Stimulated activated CD4-positive, alpha-beta T cell treated with anti-CD3 and anti-CD28 coated beads, Interleukin-15, amount 100 ng/mL, for 48 hours (primary cell): Measurements from ENCODE around the gene DNAJC16.
"Not testable (repeated sequence)": the region's sequence is repeated elsewhere in the genome, so short reads cannot be mapped to it uniquely, and the experiment has no call there.

Experiments
- DNase-seq, 2 donors: peaks; one replicate each; pipeline ENCODE4 v3.0.0-alpha.2; 2020; ENCODE audit warnings: low read depth in 2 of 2

DNAJC16 gene

DNA sequence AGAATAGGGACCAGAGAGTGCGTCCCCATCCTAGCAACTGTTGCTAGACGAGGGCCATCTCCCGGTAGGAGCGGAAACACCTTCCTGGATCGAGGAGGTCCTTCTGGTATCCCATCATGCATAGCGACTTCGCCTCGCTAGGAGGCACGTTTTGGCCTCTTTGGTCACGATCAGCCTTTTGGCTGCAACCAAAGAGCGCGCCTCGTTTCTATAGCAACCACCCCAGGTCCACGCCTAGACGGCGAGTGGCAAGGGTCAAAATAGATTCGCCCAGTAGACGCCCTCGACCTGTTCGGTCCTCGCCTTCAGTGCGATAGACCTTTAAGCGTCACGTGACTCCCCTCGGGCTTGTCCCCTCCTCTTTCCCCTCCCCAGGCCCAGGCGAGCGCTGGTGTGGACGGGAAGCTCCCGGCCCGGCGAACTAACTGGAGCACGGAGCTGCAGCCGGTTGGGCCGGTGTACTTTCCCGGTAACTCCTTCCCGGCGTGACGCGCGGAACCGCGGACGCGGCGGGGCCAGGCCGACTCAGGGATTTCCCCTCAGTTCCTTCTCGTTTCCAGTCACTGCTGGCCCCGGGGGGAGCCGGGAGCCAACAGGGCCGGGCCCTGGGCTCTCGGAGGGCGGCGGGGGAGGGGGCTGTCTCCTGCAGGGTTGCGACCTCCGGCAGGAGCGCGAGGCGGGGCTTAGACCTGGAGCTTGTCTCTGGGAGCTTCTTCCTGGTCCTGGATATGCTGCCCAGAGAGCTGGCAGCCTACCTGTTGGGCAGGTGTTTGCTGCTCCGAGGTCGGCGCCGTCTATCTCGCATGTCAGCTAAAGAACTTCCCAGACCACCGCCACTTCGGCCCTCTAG, at the start of gene DNAJC16:
Gene DNAJC16, plus strand, starts transcription at position 359 of the 850 bp plus-strand sequence. CDS start 2,258 bp downstream, outside the sequence.
- peak; percentile 96 to 97 for DNase-seq

DNA sequence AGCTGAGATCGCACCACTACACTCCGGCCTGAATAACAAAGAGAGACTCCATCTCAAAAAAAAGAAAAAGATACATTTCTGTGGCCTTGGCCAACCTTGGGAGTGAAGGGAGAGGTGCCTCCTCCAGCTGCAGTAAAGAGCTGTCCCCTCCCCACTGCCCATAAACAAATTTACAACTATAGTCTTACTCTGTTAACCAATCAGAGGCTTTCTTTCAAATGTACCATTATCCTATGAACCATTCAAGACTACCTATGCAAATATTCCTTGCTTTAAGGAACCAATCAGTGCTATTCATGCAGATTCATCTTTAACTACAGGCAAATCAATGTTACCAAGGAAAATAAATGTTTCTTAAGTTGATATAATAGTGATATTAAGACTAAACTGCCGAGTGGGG, 49.7 kb upstream of the DNAJC16 start:
- no peak for DNase-seq

DNA sequence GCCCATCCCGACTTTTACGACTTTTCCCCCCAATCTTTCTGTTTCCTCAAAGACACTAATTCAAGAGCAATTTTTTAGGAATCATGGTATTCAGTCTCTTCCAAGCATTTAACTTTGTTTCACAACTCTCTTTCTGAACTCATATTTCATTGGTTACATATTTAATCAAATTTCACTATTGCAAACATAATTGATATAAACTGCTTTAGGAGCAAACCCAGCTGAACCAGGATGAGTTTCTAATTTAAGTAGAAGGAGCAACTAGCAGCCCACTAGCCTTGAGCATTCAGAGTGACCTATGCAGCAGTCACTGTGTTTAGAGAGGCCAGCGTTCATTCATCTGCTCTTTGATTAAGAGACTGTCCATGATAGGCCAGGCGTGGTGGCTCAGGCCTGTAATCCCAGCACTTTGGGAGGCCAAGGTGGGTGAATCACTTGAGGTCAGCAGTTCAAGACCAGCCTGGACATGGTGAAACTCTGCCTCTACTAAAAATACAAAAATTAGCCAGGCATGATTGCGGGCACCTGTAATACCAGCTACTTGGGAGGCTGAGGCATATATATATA, 48.9 kb upstream of the DNAJC16 start:
- no peak for DNase-seq

DNA sequence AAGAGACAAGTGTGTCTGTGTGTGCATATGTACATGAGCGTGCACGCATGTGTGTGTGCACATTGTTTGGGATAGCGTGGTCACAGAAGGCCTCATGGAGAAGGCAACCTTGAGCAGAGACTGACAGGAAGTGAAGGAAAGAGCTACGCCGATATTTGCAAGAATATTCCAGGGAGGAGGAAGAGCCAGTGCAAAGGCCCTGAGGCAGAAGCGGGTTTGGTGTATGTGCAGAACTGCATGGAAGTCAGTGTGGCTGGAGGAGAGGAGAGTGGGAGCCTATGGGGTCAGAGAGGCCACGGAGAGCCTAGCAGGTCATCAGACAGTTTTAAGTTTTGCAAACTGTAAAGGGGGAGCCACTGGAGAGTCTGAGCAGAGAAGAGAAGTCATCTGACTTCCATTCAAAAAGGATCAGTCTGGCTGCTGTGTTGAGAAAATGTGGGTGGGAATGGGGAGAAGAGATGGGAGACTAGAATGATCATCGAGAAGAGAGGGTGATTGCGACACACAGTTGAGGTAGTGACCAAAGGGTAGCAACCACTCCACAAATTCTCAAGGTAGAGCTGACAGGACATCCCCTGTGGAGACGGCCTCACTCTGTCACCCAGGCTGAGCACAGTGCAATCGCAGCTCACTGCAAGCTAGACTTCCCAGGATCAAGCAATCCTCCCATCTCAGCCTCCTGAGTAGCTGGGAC, 46.8 kb upstream of the DNAJC16 start:
- DNase-seq = no peak

DNA sequence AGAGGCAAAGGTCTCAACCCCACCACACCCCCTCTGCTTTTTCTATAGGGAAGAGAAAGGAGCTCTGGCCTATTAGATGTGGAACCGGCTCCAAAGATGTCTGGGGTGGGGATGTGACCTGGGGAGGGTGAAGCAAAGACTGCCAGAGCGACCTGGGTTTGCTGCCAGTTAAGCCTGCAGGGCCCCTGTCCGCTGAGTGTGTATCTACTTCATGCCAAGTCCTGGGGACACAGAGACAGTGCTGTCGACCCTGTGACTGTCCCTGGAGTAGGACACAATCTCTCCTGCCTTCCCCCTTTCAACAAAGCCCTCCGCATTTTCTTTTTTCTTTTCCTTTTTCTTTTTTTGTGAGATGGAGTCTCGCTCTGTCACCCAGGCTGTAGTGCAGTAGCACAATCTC, 44.2 kb upstream of the DNAJC16 start:
- not testable (repeated sequence) for DNase-seq

DNA sequence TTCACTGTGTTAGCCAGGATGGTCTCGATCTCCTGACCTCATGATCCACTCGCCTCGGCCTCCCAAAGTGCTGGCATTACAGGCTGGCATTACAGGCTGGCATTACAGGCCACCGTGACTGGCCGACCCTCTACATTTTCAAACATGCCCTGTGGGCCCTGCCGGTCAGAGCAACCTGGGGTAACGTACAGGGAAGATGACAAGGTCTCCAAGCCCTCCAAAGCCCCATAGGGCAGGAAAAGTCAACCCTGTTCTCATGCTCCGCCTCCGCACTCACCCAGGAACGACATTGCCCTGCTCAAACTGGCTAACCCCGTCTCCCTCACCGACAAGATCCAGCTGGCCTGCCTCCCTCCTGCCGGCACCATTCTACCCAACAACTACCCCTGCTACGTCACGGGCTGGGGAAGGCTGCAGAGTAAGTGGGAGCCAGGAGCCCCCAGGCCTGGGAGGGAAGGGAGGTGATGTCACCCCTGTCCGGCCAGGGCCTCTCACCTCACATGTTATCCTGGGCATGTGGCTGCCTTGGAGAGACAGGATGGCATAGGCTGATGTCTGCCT, 43.6 kb upstream of the DNAJC16 start:
- not testable (repeated sequence) for DNase-seq

DNA sequence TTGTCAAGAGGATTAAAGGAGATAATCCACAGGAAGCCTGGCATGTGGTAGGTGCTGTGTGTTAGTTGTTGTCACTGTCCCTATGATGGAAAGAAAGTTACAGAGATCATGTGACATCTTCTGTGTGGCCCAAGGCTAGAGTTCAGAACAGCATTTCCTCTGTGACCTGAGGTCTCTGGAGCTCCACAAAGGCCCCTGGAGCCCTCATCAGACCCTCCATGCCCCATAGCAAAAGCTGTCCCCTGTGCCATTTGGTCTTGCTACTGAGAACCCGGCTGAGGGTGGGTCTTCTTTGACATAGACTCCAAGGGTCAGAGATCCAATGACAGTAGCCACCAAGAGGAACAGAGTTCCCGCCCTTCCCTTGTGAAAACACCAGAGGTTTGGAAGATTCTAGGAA, 42.7 kb upstream of the DNAJC16 start:
- DNase-seq = no peak

DNA sequence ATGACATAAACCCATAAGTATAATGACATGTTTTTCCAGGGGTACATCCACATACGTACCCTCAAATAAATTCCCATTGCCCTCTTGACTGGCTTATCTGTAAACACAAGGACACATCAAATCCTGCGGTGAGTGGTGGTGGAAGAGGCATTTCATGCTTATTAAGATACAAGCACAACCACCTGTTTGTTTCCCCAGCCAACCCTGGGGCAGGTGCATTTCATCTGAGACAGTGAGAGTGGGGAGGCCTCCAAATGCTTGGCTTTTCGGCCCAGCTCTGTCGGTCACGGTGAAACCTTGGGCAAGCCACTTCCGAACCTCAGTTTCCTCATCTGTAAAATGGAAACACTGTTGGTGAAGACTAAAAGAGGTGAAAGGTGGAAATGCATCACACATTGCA, 42.2 kb upstream of the DNAJC16 start:
- DNase-seq = not testable (repeated sequence)

DNA sequence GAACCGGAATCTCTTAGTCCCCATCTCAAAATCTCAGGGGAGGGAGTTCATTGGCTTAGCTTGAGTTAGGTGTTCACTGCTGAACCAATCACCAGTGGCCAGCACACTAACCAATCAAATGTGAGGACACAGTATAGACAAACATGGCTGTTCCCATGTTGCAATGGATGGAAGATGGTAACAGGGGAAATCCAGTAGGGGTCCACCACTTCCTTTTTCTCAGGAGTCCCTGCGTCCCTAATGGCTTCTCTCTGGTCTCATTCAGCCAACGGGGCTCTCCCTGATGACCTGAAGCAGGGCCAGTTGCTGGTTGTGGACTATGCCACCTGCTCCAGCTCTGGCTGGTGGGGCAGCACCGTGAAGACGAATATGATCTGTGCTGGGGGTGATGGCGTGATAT, 41.0 kb upstream of the DNAJC16 start:
- no peak for DNase-seq

DNA sequence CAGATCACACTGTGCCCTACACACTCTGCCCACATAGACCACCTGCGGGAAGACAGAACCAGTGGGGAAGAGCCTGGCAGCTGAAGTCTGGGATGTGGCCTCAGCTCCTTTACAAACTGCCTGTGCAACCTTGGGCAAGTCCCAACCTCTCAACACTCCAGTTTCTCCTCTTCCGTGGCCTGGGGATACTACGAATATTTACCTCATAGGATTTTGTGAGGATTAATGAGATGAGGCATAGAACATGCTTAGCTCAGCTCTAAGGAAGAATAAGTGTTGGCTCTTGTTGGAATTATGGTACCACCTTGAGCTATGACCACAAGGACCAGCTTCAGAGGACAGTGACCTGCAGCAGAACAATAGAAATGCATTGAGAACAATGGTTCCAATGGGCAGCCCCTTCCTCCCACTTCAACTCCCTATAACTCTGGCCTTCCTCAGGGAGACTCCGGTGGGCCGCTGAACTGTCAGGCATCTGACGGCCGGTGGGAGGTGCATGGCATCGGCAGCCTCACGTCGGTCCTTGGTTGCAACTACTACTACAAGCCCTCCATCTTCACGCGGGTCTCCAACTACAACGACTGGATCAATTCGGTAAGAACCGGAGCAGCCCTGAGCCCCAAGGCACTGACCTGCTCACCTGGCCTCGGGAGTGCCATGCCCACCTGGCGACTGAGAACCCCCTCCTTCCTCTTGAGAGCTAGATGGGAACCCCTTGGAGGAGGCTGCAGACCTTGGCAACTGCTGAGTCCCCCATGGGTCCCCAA, 39.6 kb upstream of the DNAJC16 start:
- not testable (repeated sequence) for DNase-seq

DNA sequence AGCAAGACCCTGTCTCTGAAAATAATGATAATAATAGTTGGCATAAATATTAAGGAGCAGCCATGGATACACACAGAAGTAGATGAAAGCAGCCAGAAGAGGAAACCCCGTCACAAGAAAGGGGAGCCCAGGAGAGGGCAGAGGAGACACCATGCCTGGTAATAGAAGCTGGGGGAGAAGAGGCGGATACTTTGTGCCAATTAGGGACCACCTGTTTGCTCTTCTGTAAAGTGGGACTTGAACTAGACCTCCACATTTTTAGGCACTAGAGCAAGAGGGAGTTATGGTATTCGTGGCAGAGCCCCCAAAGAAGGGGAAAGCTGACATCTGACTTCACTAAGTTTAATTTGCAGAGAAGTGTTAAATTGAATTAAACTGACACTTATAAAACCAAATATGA, 38.3 kb upstream of the DNAJC16 start:
- DNase-seq = no peak

DNA sequence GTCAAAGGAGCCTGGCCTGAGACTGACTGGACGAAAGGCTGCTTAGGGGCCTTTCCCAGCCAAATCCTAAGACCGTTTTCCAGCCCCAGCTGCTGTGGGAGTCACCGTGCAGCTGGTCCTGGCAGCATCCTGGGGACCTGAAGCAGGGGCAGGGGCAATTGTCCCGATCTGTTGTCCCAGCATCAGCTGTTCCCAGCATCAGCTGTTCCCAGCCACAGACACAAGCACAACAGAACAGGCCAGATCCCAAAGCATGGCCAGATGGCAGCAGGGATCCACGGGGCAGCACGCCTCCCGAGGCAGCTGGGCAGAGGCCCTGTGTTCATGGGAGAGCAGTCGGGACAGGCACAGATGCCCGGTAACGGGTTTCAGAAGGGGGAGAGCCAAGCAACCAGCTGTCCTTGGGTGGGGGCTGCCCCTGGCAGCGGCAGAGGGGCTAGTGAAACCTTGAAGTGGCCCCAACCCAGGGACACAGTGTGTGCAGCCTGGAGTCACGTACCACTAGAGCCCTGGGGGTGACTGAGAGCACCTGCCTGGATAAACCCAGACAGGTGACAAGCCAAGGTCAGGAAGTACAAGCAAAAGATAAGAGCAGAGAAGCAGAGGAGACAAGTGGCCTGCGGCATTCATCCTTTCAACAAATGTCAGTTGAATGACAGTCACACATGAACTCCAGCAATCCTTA, 37.5 kb upstream of the DNAJC16 start:
- no peak for DNase-seq

DNA sequence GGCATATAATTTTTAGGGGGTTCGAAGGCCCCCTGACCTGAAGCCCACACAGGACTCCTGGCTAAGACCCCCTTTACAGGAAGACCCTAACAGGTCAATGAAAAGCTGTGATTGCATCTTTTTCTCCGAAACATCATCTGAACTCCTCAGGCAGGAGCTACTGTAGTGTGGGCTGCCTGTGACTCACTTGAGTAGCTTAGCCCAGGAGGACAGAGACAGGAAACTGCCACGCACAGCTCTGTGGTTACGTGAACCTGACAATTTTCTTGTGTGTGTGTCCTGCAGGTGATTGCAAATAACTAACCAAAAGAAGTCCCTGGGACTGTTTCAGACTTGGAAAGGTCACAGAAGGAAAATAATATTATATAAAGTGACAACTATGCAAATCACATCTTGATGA, 35.6 kb upstream of the DNAJC16 start:
- DNase-seq = not testable (repeated sequence)

DNA sequence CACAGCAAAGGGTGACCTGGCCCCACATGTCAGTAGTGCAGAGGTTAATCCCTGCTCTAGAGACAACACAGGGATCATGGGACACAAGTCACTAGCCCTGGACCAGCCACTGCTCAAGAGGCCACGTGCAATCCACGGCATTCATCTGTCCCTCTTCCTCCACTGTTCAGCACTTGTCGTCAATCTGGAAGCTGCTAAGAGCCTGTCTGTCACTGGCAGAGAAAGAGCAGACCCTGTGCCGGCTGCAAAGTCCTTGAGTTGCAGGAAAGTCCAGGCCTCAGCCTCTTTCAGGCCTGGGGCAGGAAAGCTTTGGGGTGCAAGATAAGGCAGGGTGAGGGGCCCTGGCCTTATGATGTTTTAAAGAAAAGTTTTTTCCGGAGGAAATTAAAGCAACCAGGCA, 34.1 kb upstream of the DNAJC16 start:
- DNase-seq = no peak

DNA sequence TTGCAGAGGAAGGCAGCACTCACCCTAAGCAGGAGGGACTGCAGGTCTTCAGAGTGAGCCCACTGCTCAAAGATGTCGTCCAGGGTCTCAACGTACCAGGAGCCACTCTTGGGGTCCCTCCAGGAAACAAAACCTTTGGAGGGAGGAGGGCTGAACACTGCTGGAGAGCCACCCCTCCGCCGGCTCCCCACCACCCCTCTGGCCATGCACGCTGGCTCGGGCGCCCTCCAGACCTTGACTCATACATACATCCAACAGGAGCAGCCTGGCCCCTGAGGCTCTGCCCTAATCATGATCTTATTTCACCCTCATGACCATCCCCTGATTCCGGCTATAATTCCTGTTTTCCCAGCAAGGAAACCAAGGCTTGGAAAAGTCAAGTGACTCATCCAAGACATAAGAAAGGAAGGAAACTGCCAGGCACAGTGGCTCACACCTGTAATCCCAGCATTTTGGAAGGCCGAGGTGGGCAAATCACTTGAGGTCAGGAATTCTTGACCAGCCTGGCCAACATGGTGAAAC, 32.7 kb upstream of the DNAJC16 start:
- DNase-seq = no peak

DNA sequence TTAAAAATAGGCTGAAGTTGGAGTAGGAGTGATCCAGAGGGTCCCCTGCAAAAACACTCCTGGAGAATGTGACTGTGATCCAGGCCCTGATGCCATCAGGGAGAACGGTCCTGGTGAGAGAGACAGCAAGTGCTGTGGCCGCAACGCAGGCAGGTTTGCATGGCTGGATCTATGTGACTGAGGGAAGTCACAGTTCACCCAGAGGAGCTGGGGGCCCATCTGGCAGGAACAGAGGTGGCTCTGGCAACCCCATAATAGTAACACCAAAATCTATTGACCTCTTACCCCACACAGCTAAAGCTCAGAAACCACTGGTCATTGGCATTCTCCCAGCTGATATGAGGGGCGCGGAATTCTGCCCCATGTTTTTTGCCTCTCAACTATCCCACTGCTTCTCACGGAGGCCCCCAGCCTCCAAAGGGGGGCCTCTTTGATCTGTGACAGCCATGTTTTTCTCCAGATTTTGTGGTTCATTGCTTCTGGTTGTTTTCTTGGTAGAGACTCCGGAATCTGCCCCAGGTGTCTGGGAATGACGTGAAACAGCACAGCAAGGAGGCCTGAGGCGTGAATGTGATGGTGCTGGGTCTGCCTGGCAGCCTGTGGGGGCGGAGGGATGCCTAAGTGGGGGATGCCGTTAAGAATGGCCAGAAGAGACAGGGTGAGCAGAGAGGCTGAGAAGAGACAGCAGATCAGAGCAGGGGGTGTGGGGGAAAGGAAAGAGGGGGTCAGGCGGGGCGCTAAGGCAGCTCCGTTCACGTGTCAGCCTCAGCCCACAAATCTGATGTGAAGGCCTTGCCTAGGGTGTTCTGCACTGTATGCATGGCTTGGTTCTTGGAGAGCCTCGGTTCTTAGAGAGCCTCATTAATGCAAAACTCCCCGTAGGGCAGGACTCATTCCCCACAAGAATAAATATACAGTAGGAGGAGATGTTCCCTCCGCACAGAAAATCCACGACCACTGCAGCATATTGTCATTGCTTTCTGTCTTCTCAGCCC, 26.2 kb upstream of the DNAJC16 start:
- no peak for DNase-seq

DNA sequence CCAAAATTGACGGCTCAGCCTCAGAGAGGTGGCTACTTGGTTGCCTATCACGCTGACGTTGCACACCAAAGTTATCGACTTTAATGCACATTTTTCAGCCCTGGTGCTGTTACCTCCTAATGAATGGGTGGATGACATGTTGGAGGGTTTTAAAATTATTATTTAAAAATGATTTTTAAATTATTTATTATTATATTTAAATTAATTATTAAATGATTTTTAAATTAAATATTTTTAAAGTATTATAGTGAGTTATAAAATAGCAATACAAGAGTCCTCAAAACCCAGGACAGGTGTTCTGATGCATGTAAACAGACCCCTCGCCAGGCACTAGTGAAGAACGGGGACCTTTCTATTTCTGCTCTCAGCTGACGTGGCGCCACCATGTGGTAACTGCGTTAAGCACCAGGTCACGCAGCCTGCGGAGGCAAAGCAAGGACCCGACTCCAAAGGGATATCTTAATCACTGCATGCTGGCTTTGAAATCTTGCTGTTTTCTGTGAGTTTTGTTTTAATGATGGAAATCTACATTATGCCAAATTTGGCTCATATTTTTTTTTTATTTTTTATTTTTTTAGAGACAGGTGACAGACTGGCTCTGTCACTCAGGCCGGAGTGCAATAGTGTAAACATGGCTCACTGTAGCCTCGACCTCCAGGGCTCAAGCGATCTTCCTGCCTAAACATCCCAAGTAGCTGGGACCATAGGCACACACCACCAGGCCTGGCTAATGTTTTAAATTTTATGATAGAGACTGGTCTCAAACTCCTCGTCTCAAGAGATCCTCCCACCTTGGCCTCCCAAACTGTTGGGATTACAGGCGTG, 25.2 kb upstream of the DNAJC16 start:
- peak; percentile 34 to 56 for DNase-seq

DNA sequence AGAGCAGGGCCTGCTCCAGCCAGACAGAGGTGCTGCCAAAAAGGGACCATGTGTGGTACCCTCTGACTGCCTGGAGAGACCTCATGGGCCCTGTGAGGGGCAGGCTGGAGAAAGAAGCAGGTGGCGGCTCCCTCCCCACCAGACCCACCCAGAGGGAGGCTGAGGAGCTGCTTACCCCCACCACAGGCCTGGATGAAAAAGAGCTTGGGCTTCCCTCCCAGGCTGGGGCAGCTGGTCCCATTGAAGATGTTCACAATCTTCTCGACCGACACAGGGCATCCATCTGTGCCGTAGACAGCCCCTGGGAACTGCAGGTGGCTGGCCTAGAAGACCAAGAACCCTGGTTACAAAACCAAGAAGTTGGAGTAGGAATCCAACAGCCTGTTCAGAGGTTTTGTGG, 22.2 kb upstream of the DNAJC16 start:
- DNase-seq = no peak

DNA sequence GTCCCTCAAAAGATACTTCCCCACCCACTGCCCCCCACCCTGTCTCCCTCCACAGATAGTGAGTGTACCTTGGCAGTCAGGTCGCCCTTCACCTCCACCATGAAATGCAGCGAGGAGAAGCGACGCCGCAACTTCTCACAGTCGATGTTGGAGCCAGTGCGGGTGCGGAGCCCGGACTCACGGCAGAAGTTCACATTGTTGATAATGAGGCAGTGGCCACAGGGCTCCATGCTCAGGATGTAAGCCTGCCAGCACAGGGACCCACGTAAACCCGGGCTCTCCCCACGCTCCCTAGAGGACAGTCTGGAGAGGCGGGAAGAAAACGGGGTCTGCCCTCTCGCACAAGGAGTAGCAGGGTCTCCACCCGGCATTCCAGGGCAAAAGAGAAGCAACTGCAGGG, 19.8 kb upstream of the DNAJC16 start:
- DNase-seq = no peak
